Hematopoietic multipotent progenitor cell (in vitro differentiated cells): ENCODE data around the gene MAP4K1. TPM values are rescaled to one million over a fixed set of nuclear protein-coding genes. Genes with fewer than 3 reads are reported as not detected.
"Not testable (repeated sequence)": the region's sequence is repeated elsewhere in the genome, so short reads cannot be mapped to it uniquely, and the experiment has no call there.

Experiments used
- DNase-seq, 3 donors: peaks; one replicate each; pipeline ENCODE4 v3.0.0-alpha.2; 2011 to 2015; ENCODE audit warnings: low read depth in 2 of 3, low spot score in 2 of 3
- total RNA-seq: library from RNA; depleted of rRNA; stranded (reverse); fragments of >200 nt; gene quantifications from one replicate; pipeline ENCODE4 v1.2.3, GENCODE V29; 2012

The MAP4K1 gene
- total RNA-seq, 1 donor, result 31.5 TPM

GRCh38 chr19:38653028-38653571, 35.3 kb upstream of the MAP4K1 start:
- no peak for DNase-seq

GRCh38 chr19:38650911-38651584, 33.3 kb upstream of the MAP4K1 start:
- no peak for DNase-seq

- DNase-seq, result no peak
These were observed 32.5 kb upstream of the MAP4K1 start for GRCh38 chr19:38650172-38650775.

GRCh38 chr19:38649305-38650171, 31.8 kb upstream of the MAP4K1 start:
- no peak for DNase-seq

DNA sequence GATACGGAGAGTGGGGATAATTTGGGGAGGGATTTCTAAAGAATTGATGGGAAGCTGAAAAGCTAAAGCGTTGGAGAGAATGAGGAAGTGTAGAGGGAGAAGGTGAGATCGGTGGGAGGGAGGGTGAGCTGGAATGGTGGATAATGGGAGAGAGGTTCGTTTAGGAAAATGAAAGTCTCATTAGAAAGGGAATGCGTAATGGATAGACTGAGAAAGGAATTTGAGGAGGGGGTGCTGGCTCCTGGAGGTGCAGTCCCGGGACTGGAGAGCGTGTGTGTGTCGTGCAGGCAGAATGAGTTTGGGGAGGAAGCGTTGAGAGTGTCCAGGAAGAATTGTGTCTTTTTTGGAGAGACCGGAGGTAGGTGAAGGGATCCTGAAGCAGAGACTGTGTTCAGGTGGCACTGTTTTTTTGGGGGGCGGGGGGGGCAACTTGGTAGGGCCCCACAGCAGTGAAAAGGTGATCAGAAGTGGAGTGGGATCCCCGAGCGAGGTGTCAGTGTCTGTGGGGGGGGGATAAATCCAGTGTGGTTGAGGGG, 31.1 kb upstream of the MAP4K1 start:
- no peak for DNase-seq

DNA sequence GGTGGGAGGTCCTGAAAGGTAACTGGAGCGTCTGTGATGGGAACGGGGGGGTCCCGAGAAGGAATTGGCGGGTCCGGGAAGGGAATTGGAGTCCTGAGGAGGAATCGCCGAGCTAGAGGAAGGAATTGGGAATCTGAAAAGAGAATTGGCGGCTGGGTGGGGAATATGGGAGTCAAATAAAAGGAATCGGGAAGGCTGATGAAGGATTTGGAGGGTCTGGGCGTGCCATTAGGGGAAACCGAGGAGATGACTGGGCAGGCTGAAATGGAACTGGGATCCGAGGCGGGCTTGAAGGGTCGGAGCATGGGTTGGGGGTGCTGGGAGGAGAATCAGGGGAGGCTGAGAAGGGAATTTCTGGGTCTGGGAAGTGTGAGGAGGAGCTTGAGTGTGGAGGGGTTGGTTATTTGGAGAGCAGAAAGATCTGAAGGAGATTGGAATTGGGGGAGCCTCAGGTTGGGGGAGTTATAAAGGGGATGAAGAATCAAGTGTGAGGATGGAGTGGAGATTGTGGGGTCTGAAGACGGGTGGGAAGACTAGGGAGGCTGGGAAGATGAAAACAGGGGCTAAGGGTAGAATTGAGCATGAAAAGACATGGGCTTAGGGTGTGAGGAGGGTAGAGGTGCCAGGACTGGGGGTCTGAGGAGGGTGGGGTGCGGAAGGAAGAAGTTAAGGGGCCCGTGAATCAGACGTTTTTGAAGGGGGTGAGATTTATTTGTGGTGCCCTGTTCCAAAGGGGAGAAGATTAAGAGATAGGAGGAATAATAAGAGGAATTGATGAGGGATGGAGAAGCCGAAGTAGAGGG, 30.4 kb upstream of the MAP4K1 start:
- no peak for DNase-seq

- DNase-seq, result peak; percentile 97 to 99 (median 98)
These were observed 29.7 kb upstream of the MAP4K1 start, which contains the start of gene ACTN4 for GRCh38 chr19:38647368-38647965. ACTN4 (plus strand) TSS chr19:38647649; CDS start chr19:38647746, 97 bp downstream.

GRCh38 chr19:38644719-38645118, 27.0 kb upstream of the MAP4K1 start:
- no peak for DNase-seq

DNA sequence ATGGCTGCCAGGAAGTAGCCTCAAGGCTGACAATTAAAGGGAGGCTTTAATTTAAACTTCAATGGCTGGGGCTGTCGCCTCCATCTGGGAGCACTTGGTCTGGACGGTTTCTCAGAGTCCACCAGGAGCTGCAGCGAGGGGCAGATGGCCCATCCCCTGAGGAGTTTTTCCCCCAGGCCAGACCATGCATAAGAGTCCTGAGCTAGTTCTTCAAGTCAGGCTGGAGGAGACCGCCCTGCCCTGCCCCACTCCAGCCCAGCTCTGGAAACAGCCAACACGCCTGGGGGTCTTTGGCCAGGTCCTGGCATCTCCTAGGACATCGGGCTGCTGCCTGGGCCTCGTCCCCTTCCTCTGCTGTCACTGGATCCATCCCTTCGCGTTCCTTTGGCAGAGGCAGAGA, 24.4 kb upstream of the MAP4K1 start:
- no peak for DNase-seq

DNA sequence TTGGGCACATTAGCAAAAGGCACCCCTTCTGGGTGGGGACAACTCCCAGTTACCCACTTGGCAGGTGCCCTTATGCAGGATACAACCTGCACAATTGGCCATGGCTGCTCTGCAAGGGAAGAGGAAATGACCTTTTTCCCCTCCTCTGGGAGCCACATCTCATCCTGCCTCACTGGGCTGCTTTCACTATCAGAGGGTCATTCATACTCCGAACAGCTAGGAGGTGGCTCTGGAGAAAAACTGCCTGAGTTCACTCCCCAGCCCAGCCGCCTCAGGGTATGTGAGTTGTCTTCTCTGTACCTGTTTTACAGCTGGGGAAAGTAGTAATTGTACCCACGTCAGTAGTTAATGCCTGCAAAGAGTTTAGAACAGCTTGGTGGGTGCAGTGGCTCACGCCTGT, 22.6 kb upstream of the MAP4K1 start:
- DNase-seq, result no peak

GRCh38 chr19:38639679-38640078, 21.9 kb upstream of the MAP4K1 start:
- DNase-seq, result no peak

DNA sequence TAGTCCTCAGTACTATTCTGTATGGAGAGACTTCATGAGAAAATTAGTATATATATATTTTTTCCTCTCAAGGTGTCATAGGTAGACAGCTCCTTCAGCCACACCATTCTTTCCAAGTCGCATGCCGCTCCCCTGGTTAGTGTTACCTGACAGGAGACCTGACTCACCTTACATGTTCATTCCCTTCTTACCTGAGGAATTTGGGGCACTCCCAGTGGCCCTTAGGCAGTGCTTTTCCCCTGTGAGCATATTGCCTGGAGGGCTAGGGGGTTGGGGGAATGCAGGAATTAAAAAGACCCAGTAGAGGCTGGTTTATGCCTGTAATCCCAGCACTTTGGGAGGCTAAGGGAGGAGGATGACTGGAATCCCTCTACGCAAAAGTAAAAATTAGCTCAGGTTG, 20.7 kb upstream of the MAP4K1 start:
- DNase-seq, result no peak

- DNase-seq, result no peak
These were observed 18.0 kb upstream of the MAP4K1 start for GRCh38 chr19:38635483-38636399.

DNA sequence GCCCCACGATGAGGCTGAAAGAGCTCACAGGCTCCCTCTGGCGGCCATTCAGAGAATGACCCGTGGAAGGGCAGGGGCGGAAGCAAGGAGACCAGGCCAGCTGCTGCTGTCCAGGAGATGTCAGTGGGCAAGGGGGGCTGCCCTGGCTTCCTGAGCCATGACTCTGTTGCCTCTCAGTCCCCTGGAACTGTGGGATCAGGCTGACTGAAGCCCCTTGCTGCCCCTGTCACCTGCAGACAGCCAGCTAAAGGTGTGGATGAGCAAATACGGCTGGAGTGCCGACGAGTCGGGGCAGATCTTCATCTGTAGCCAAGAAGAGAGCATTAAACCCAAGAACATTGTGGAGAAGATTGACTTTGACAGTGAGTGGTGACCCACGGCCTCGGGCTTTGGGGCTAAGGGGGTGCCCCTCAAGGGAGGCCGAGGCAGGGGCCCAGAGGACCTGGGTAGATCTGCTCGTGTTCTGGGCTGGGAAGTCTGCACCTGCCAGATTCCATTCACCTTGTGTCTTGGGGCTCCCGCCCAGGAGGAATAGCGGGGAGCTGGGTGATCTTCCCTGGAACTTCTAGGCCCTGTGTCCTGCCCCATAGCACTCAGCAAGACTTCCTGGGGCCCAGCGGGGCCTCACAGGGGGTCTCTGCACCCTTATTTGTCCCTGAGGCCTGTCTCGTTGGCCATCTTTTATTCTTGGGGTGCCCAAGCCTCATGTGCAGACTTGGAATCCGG, 17.2 kb upstream of the MAP4K1 start:
- DNase-seq, result peak; percentile 56 to 78 (median 64)

DNA sequence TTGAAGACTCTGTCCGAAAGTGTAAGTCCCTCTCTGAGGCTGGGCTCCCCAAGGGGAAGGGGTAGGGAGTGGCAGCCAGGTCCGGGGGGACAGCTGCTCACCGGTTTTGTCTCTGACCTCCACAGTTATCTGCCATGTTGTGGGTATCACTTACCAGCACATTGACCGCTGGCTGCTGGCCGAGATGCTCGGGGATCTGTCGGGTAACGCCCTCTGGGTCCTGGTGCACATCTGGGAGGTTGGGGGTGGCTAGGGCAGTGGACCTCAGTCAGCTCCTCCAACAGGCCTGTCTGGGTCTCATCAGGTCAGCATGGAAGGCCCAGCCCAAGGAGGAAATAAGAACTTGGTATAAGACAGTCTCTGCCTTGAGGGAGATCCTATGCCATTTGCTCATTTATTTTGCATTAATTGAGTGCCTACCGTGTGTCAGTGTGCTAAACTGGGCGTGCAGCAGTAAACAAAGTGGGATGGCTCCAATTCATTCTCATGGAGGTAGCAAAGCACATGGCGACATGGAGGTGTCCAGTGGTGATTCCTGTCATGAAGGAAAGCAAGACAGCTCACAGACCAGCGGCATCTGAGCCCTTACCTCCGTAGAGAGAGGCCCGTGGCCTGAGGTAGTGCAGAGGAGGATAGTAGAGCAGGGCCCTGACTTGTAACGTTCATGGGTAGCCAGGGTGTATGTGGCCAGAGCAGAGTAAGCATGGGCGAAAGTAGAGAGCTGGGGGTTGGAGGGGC, 14.9 kb upstream of the MAP4K1 start:
- no peak for DNase-seq

DNA sequence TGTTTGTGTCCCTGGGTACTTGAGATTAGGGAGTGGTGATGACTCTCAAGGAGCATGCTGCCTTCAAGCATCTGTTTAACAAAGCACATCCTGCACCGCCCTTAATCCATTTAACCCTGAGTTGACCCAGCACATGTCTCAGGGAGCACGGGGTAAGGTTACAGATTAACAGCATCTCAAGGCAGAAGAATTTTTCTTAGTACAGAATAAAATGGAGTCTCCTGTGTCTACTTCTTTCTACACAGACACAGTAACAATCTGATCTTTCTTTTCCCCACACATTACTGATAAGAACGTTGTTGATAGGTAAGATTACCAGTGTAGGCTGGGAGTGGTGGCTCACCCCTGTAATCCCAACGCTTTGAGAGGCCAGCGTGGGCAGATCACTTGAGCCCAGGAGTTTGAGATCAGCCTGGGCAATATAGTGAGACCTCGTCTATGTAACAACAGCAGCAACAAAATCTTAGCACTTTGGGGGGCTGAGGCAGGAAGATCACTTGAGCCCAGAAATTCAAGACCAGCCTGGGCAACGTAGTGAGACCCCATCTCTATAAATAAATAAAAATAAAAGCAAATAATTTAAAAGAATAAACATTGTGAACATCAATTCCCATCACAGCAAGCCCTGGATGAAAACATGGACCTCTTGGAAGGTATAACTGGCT, 14.2 kb upstream of the MAP4K1 start:
- not testable (repeated sequence) for DNase-seq

GRCh38 chr19:38631301-38631700, 13.5 kb upstream of the MAP4K1 start:
- DNase-seq, result not testable (repeated sequence)
